ES-I3 (cell line): ENCODE data around the gene PIK3AP1.

Experiments used
- H3K36me3 ChIP-seq: 2 replicates; pipeline ENCODE4 v1.6.1; 2013; ENCODE audit warnings: mild to moderate bottlenecking, low read length, control low read depth, moderate library complexity; ENCODE audit not compliant: insufficient read depth
- H3K4me1 ChIP-seq: 2 replicates; pipeline ENCODE4 v1.6.1; 2013; ENCODE audit warnings: mild to moderate bottlenecking, control low read depth, low read length; ENCODE audit not compliant: insufficient read depth
- H3K9ac ChIP-seq: 2 replicates; pipeline ENCODE4 v1.6.1; 2013; ENCODE audit warnings: low read depth, mild to moderate bottlenecking, low read length, moderate library complexity
- H3K9me3 ChIP-seq: 2 replicates; pipeline ENCODE4 v1.6.1; 2013; ENCODE audit warnings: mild to moderate bottlenecking, low read length, moderate library complexity; ENCODE audit not compliant: control insufficient read depth, insufficient read depth

Gene PIK3AP1

DNA sequence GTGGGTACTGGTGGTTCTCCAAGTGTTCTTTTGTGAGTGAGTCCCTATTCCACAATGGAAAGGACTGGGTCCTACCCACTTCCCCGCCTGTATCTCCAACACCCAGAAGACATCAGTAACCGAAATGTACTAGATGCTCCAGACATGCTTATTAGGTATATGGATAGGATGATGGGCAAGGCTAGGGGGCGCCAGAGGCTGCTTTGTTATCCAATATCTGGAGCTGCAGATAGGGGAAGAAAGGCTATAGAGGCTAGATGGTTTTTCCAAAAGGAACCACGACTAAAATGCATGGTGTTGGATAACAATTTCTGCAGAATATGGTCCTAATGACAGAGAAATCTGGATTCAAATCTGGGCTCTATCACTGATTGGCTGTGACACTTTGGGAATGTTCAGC is 77.3 kb downstream of the PIK3AP1 start:
- no peaks in the 10 kb centered on the region for H3K4me1 ChIP-seq
- no peak overlapping the region for H3K9ac ChIP-seq
- H3K9me3 ChIP-seq = no peaks in the 10 kb centered on the region
- H3K36me3 ChIP-seq = peaks cover 9% of the 10 kb centered on the region; the same call in 1 of the 2 replicates

DNA sequence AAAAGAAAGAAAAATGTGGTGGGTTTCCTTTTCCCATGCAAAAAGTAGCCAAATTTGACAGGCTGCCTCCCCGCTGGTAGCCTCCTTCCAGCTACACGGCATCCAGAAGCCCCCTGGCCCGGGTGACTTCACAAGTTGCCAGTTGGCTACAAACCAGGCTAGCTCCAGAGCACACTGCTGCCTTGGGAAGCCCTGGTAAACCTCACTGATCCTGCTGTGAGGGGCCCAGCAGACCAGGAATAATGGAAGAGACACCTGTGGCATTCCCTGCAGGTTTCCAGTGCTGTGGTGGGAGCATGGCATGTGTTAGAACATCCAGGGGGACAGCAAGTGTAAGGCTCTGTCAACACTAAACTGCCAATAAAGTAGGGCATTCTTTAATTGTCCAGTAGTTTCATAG is 77.8 kb downstream of the PIK3AP1 start:
- H3K9me3 ChIP-seq = no peaks in the 10 kb centered on the region
- H3K36me3 ChIP-seq = peaks cover 9% of the 10 kb centered on the region; the same call in 1 of the 2 replicates
- no peak overlapping the region for H3K9ac ChIP-seq
- no peaks in the 10 kb centered on the region for H3K4me1 ChIP-seq

- Histone ChIP-seq H3K9me3 (no peaks in the 10 kb centered on the region), H3K4me1 (no peaks in the 10 kb centered on the region), H3K36me3 (peaks cover 9% of the 10 kb centered on the region; the same call in 1 of the 2 replicates), H3K9ac (no peak overlapping the region)
These were observed 78.7 kb downstream of the PIK3AP1 start for GRCh38 chr10:96641396-96642295.

GRCh38 chr10:96639899-96640298 is 80.4 kb downstream of the PIK3AP1 start:
- Histone ChIP-seq H3K4me1 (no peaks in the 10 kb centered on the region), H3K9me3 (no peaks in the 10 kb centered on the region), H3K9ac (no peak overlapping the region), H3K36me3 (peaks cover 9% of the 10 kb centered on the region; the same call in 1 of the 2 replicates)

DNA sequence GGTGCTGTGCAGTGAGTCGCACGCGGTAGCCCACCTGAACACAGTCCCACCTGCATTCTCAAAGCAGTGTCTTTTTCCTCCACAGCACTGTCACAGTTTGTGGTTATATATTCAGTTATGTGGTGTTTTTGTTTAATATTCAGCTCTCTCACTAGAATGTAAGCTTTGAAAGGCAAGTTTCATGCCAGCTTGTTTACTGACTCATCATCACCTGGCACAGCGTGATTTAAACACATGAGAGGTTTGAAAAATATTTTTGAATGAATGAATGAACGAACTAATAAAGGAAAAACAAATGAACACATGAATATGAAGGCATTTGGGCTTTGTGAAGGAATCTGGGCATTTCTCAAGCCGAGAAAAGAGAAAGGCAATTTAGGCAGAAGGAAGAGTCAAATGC is 81.6 kb downstream of the PIK3AP1 start:
- no peaks in the 10 kb centered on the region for H3K9me3 ChIP-seq
- H3K36me3 ChIP-seq = peaks cover 9% of the 10 kb centered on the region; the same call in 1 of the 2 replicates
- H3K4me1 ChIP-seq = no peaks in the 10 kb centered on the region
- no peak overlapping the region for H3K9ac ChIP-seq

- Histone ChIP-seq H3K4me1 (no peaks in the 10 kb centered on the region), H3K36me3 (peaks cover 9% of the 10 kb centered on the region; the same call in 1 of the 2 replicates), H3K9me3 (no peaks in the 10 kb centered on the region), H3K9ac (no peak overlapping the region)
These were observed 82.2 kb downstream of the PIK3AP1 start for GRCh38 chr10:96638120-96638519.

DNA sequence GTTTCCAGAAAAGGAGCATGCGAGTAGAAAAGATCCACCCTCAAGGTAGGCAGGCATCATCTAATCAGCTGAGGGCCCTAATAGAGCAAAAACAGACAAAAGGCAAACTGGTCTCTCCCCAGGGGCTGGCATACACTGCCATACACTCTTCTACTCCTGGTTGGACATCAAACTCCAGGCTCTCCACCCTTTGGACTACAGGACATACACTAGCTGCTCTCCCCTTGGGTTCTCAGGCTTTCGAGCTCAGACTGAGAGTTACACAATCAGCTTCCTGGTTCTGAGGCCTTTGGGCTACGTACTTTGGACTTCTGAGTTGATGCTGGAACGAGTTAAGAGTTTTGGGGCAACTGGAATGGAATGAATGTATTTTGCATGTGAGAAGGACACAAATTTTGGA is 82.6 kb downstream of the PIK3AP1 start:
- Histone ChIP-seq H3K36me3 (peaks cover 9% of the 10 kb centered on the region; the same call in 1 of the 2 replicates), H3K4me1 (no peaks in the 10 kb centered on the region), H3K9me3 (no peaks in the 10 kb centered on the region), H3K9ac (no peak overlapping the region)

- H3K9ac ChIP-seq = no peak overlapping the region
- H3K4me1 ChIP-seq = no peaks in the 10 kb centered on the region
- H3K9me3 ChIP-seq = no peaks in the 10 kb centered on the region
- peaks cover 9% of the 10 kb centered on the region; the same call in 1 of the 2 replicates for H3K36me3 ChIP-seq
These were observed 83.8 kb downstream of the PIK3AP1 start for GRCh38 chr10:96636551-96636950.

DNA sequence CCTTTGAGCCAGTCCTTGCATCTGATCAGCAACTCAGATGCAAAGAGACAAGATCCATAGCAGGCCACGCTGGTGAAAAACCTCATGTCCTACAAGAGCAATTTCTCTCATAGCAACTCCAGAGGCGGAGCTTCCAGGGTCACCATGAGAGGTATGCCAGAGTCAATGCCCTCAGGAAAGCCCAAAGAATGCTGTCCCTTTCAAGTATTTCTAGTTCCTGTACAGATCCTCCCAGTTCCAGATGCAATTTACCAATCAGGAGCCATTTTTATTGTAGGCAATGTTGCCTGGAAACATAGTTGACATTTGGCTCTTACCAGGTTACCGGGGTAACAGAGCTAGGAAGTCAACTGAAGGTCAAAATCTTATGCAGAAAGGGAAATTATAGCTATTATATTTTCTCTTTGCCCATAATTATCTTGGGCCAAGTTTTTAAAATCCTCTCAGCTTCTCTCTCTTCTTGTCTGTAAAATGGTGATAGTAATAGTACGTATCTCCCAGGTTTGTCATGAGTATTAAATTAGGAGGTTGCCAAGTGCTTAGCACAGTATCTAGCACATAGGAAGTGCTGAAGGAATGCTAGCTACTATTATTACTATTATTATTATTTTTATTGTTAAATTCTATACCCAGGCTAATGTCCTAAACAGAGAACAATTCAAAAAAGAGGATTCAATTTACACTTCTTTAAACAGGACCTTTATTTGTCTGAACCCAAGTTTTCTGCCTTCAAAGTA is 87.2 kb downstream of the PIK3AP1 start:
- Histone ChIP-seq H3K9me3 (no peaks in the 10 kb centered on the region), H3K9ac (no peak overlapping the region), H3K4me1 (no peaks in the 10 kb centered on the region), H3K36me3 (no peaks in the 10 kb centered on the region)

- H3K36me3 ChIP-seq = no peaks in the 10 kb centered on the region
These were observed 93.0 kb downstream of the PIK3AP1 start for GRCh38 chr10:96627292-96627691.

DNA sequence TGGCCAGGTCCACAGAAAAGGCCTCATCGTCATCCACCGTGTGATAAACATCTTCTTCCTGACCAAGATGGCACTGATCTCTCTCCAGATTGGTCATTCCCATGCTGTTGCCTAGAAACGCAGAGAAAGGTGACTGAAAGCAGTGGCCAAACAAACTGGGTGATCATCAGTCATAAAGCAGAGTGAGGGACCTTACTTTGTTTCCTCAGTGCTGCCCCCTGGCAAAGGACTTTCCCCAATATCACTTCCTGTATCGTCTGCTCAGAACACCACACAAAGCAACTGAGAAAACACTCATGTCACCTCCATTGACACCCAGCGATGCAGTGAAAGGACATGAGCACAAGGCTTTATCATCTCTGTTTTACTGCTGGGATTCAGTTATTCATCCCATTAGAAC is 93.5 kb downstream of the PIK3AP1 start:
- Histone ChIP-seq H3K36me3 (no peaks in the 10 kb centered on the region), H3K4me1 (no peaks in the 10 kb centered on the region), H3K9me3 (no peaks in the 10 kb centered on the region), H3K9ac (no peak overlapping the region)

More at GRCh38 chr10:96627292-96627691, 93.0 kb downstream of the PIK3AP1 start:
- H3K9ac ChIP-seq = no peak overlapping the region
- H3K9me3 ChIP-seq = no peaks in the 10 kb centered on the region
- no peaks in the 10 kb centered on the region for H3K4me1 ChIP-seq

DNA sequence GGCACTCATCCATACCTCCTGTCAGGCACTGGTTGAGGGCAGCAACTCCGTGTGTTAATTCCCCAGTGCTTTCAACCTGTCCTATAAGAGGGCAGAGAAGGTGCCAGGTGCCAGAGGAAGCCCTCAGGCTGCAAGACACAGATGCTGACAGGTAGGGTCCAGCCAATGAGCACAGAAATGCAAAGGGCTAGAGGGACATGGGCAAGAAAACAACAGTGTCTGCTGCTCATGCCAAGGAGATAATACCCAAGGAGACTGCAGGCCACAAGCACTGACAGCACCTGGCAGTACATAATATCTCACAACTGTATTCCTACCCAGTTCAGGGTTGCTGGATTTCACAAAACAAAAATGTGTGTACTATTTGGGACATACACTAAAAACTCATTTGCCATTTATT is 95.1 kb downstream of the PIK3AP1 start:
- no peak overlapping the region for H3K9ac ChIP-seq
- no peaks in the 10 kb centered on the region for H3K9me3 ChIP-seq
- no peaks in the 10 kb centered on the region for H3K36me3 ChIP-seq
- H3K4me1 ChIP-seq = no peaks in the 10 kb centered on the region

- H3K9me3 ChIP-seq = no peaks in the 10 kb centered on the region
- no peaks in the 10 kb centered on the region for H3K4me1 ChIP-seq
- no peaks in the 10 kb centered on the region; the same call in 1 of the 2 replicates for H3K36me3 ChIP-seq
- H3K9ac ChIP-seq = no peak overlapping the region
These were observed 98.1 kb downstream of the PIK3AP1 start for GRCh38 chr10:96622013-96622787.
